ENCODE data around the gene BAG1. TPM values are rescaled to one million over a fixed set of nuclear protein-coding genes. Genes with fewer than 3 reads are reported as not detected.

The BAG1 gene
- total and polyA plus RNA-seq, 4 donors = 35.1 to 55.2 (median 43.0) TPM

- peaks cover 22 to 59% (median 43%) of the 10 kb centered on the region in 4 donors for H3K4me1 ChIP-seq (ENCODE audit: control insufficient read depth in 4 of 4, insufficient read depth in 4 of 4, low read length in 3 of 4)
Measured at GRCh38 chr9:33291031-33291397, 26.5 kb upstream of the BAG1 start.

DNA sequence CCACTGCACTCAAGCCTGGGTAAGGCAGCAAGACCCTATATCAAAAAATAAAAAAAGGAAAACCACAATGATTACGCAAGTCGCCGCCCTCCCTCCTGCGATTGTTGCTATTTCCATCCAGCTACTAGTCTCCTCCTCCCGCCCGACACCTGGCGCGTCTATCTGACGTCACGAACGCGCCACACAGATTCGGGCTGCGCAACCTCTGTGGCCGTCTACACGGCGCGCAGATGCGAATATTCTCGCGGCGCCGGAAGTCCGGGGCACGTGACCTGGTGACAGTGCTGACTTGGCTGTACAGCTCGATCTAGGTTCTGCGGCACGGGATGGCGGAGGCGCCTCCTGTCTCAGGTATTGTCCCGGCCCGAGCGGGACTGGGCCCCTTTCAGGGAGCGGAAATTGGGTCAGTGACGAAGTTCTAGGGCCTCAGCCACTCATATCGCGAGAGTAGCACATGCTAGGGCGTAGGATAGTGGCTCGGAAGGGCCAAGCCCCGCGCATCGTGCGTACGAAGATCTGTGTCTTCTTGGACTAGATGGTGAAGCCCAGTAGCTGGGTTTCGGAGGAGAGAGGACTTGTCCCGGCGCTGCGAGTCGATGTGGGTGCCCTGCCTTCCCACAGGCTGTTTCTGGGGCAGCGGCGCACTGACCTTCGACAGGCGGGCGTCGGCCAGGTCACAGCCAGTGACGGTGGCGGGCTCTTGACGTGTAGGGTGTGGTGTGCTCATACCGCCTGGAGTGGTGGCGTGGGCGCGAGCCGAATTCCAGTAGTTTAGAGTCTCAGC, 25.9 kb upstream of the BAG1 start, which contains the start of gene NFX1:
TSS of gene NFX1 (plus strand) at position 270 of the 784 bp plus-strand sequence. CDS start at position 327, 57 bp downstream.
- Histone ChIP-seq H3K9ac (ENCODE audit: low read depth in 1 of 2, low read length in 2 of 2) (peak within 1 kb of the TSS; percentile 91 to 97), H3K9me3 (ENCODE audit: control insufficient read depth in 4 of 4, low read length in 3 of 4) (no peaks in the 10 kb centered on the region), H3K27ac (ENCODE audit: low read depth in 1 of 2, low read length in 2 of 2) (peak within 1 kb of the TSS; percentile 99 to 100), H3K4me1 (ENCODE audit: control insufficient read depth in 4 of 4, insufficient read depth in 4 of 4, low read length in 3 of 4) (peaks cover 19 to 53% (median 39%) of the 10 kb centered on the region in 4 donors), H3K4me3 (ENCODE audit: low read depth in 1 of 3, low read length in 3 of 3) (peak within 1 kb of the TSS; percentile 55 to 92 (median 91)), H3K27me3 (ENCODE audit: control insufficient read depth in 4 of 4, insufficient read depth in 4 of 4, low read length in 3 of 4) (no peaks in the 10 kb centered on the region), H3K36me3 (ENCODE audit: control insufficient read depth in 4 of 4, insufficient read depth in 3 of 4, low read depth in 1 of 4, low read length in 3 of 4) (peaks cover 0 to 11% (median 2%) of the 10 kb centered on the region in 4 donors)
- peak; percentile 97 for DNase-seq (ENCODE audit: low spot score)
- under 1% methylated on average over 63 of the region's 63 CpGs for WGBS
- TF ChIP-seq REST (IDR thresholded peaks at IDR 0.05) (peak; percentile 72), SP1 (IDR thresholded peaks at IDR 0.05) (peak; percentile 86), NR2F2 (IDR thresholded peaks at IDR 0.05) (peak; percentile 76), RXRA (IDR thresholded peaks at IDR 0.05) (peak; percentile 48 to 64), TAF1 (conservative IDR thresholded peaks at IDR 0.05) (peak; percentile 75), RAD21 (IDR thresholded peaks at IDR 0.05) (peak in 1 of 2 donors; percentile 22), EGR1 (IDR thresholded peaks at IDR 0.05; ENCODE audit: low read depth in 2 of 2) (peak; percentile 60 to 83), FOXA1 (IDR thresholded peaks at IDR 0.05) (peak; percentile 69)
- TF ChIP-seq, protein P1, sequence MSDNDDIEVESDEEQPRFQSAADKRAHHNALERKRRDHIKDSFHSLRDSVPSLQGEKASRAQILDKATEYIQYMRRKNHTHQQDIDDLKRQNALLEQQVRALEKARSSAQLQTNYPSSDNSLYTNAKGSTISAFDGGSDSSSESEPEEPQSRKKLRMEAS (IDR thresholded peaks at IDR 0.05) = peak; percentile 95

More at GRCh38 chr9:33291031-33291397, 26.5 kb upstream of the BAG1 start:
- WGBS = 11% methylated on average over 7 of the region's 7 CpGs
- Histone ChIP-seq H3K36me3 (ENCODE audit: control insufficient read depth in 4 of 4, insufficient read depth in 3 of 4, low read depth in 1 of 4, low read length in 3 of 4) (peaks cover 0 to 11% (median 3%) of the 10 kb centered on the region in 4 donors), H3K27ac (ENCODE audit: low read depth in 1 of 2, low read length in 2 of 2) (peak overlapping the region; percentile 99 to 100), H3K4me3 (ENCODE audit: low read depth in 1 of 3, low read length in 3 of 3) (peak overlapping the region; percentile 55 to 92 (median 91)), H3K27me3 (ENCODE audit: control insufficient read depth in 4 of 4, insufficient read depth in 4 of 4, low read length in 3 of 4) (no peaks in the 10 kb centered on the region), H3K9me3 (ENCODE audit: control insufficient read depth in 4 of 4, low read length in 3 of 4) (no peaks in the 10 kb centered on the region), H3K9ac (ENCODE audit: low read depth in 1 of 2, low read length in 2 of 2) (peak overlapping the region; percentile 91 to 96)
- TF ChIP-seq, protein P1 (IDR thresholded peaks at IDR 0.05) = no peak
- TF ChIP-seq GABPA (IDR thresholded peaks at IDR 0.05 in 1 of 2, conservative IDR thresholded peaks at IDR 0.05 in 1 of 2) (no peak), JUND (IDR thresholded peaks at IDR 0.05) (no peak), YY1 (IDR thresholded peaks at IDR 0.05) (no peak), RXRA (IDR thresholded peaks at IDR 0.05) (no peak), FOXA2 (IDR thresholded peaks at IDR 0.05) (no peak), REST (IDR thresholded peaks at IDR 0.05) (no peak), NR2F2 (IDR thresholded peaks at IDR 0.05) (no peak)
- TF ChIP-seq, protein P2, sequence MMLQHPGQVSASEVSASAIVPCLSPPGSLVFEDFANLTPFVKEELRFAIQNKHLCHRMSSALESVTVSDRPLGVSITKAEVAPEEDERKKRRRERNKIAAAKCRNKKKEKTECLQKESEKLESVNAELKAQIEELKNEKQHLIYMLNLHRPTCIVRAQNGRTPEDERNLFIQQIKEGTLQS (IDR thresholded peaks at IDR 0.05) = no peak
- TF ChIP-seq, protein P3, sequence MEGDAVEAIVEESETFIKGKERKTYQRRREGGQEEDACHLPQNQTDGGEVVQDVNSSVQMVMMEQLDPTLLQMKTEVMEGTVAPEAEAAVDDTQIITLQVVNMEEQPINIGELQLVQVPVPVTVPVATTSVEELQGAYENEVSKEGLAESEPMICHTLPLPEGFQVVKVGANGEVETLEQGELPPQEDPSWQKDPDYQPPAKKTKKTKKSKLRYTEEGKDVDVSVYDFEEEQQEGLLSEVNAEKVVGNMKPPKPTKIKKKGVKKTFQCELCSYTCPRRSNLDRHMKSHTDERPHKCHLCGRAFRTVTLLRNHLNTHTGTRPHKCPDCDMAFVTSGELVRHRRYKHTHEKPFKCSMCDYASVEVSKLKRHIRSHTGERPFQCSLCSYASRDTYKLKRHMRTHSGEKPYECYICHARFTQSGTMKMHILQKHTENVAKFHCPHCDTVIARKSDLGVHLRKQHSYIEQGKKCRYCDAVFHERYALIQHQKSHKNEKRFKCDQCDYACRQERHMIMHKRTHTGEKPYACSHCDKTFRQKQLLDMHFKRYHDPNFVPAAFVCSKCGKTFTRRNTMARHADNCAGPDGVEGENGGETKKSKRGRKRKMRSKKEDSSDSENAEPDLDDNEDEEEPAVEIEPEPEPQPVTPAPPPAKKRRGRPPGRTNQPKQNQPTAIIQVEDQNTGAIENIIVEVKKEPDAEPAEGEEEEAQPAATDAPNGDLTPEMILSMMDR (IDR thresholded peaks at IDR 0.05; ENCODE audit: low read depth, low read length, missing input control) = no peak
- no peak for DNase-seq (ENCODE audit: low spot score)

Data from liver (tissue), 9 donors.